ENCODE data around the gene WDR41. TPM values are rescaled to one million over a fixed set of nuclear protein-coding genes. Genes with fewer than 3 reads are reported as not detected.
A peak's percentile ranks its signal among the peaks of the same experiment; 100 is the strongest.
"Not testable (repeated sequence)": the region's sequence is repeated elsewhere in the genome, so short reads cannot be mapped to it uniquely, and the experiment has no call there.

Gene WDR41
- total RNA-seq (2014; rRNA removed; shearing (Covaris generic)): 148 and 171 TPM in 2 replicates

DNA sequence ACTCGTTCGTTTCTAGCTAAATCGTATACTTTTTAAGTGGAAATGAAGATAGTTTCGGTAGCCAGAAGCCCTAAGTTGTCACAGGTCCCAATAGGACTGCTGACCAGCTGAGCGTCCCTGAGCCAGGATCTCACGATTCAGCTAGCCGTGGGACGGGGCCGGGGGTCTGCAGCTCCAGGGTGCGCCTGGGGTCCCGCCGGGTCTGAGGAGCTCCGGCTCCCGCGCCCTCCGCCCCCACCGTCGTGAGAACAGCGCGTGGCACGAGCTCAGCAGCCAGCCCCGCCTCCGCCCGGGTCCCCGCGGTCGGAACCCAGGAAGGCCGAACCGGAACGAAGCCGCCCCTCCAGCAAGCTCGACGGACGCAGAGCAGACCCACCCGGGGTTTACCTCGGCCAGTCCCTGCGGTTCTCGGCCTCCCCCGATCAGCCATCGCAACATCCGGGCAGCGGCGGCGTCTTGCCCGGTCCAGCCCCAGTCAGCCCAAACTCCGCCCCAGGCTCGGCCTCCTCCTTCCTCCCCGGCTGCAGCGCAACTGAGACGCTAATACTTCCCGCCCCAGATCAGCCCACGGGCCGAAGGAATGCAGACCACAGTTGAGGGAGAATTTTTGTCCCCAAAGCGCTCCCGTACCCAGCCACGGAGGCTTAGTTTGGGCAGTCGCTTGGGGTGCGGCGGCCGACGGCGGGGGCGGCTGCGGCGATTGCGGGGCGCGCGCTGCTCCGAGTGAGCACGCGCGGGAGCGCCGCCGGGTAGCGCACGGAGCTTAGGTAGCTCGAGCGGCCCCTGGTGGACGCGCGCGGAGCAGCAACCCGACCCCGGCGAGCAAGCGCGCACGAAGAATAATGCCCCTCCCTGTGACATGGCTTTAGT is at the start of gene WDR41:
Gene WDR41 (minus strand): TSS at position 534 of the 870 bp plus-strand sequence. CDS start 96 bp downstream, at position 438.
- in situ Hi-C loops (cut with HindIII; ENCODE audit: low sequenced_read_pairs): no loop called here
- peak; percentile 84 for DNase-seq (ENCODE audit: low spot score)

GRCh38 chr5:77531297-77531696 is 39.2 kb upstream of the WDR41 start:
- in situ Hi-C loops (cut with HindIII; ENCODE audit: low sequenced_read_pairs): no loop called here

GRCh38 chr5:77518304-77518703 is 26.2 kb upstream of the WDR41 start:
- in situ Hi-C loops (cut with HindIII; ENCODE audit: low sequenced_read_pairs): no loop called here
- peak; percentile 19 for DNase-seq (ENCODE audit: low spot score)

More at GRCh38 chr5:77531297-77531696, 39.2 kb upstream of the WDR41 start:
- no peak for DNase-seq (ENCODE audit: low spot score)

DNA sequence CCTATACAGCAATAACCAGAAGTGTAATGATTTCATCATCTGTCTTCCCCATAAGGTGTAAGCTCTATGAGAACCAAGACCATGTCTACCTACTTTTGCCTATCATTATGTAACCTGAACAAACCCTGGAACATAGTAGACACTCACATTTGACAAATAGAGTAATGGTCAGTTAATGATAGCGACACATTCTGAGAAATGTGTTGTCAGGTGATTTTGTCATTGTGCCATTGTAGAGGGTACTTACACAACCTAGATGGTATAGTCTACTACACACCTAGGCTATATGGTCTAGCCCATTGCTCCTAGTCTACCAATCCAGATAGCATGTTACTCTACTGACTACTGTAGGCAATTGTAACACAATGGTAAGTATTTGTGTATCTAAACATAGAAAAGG is 22.3 kb upstream of the WDR41 start:
- in situ Hi-C loops (cut with HindIII; ENCODE audit: low sequenced_read_pairs): no loop called here
- DNase-seq (ENCODE audit: low spot score): no peak

GRCh38 chr5:77513321-77513720 is 21.2 kb upstream of the WDR41 start:
- DNase-seq (ENCODE audit: low spot score): no peak
- in situ Hi-C loops (cut with HindIII; ENCODE audit: low sequenced_read_pairs): no loop called here

DNA sequence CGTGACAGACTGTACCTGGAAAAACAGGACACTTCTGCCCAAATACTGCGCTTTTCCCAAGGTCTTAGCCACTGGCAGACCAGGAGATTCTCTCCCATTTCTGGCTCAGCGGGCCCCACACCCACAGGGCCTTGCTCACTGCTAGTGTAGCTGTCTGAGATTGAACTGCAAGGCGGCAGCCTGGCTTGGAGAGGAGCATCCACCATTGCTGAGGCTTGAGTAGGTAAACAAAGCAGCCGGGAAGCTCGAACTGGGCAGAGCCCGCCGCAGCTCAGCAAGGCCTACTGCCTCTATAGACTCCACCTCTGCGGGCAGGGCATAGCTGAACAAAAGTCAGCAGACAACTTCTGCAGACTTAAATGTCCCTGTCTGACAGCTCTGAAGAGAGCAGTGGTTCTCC is 9.0 kb upstream of the WDR41 start:
- in situ Hi-C loops (cut with HindIII; ENCODE audit: low sequenced_read_pairs): not testable (repeated sequence)

DNA sequence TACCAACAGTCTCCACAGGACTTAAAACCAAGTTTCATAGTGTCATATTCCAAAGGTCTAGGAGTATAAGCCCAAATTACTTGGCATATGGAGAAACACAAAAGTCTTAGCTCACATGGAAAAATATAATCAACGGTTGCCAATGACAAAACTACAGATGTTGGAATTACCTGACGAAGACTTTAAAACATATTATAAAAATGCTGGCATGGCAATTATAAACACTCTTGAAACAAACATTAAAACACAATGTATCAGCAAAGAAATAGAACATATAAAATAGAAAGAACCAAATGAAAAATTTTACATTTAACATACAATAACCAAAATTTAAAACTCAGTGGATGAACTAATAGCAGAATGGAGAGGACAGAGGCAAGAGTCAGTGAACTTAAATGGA is 7.9 kb upstream of the WDR41 start:
- no peak for DNase-seq (ENCODE audit: low spot score)
- in situ Hi-C loops (cut with HindIII; ENCODE audit: low sequenced_read_pairs): no loop called here

More for the DNA sequence above, 9.0 kb upstream of the WDR41 start:
- DNase-seq (ENCODE audit: low spot score): not testable (repeated sequence)

DNA sequence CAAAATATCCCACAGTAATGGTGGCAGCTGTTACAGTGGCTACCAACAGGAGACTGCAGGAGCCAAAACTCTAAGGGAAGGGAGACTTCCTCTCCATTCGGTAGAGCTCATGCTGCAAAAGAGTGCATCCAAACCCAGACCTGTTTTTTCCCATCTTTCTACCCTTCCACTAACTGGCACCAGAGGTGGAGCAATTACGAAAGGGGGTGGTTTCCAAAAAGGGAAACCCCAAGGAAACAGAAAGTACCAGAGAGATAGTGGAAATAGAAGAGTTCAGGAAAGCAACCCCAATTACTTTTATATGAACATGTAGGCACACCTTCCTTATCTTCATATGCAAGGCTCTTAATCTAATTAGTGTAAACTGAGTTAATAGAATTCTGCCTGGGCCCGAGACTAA is 7.3 kb upstream of the WDR41 start:
- in situ Hi-C loops (cut with HindIII; ENCODE audit: low sequenced_read_pairs): no loop called here
- DNase-seq (ENCODE audit: low spot score): no peak

DNA sequence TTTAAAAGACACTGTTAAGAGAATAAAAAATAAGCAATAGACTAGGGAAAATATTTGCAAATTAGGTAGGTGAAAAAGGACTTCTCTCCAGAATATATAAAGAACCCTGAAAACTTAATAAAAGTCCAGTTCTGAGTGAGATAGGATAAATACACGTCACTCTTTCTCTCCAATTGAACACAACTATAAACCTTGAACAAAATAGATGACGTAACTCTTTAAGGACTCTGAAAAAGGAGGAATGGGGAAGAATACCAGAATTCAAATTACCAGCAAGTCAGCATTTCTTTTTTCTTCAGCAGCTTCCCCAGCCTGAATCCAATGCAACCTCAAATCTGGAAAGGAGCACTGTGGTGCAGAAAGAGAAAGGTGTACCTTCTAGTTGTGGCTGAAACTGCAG is 6.8 kb upstream of the WDR41 start:
- in situ Hi-C loops (cut with HindIII; ENCODE audit: low sequenced_read_pairs): no loop called here
- no peak for DNase-seq (ENCODE audit: low spot score)

- in situ Hi-C loops (cut with HindIII; ENCODE audit: low sequenced_read_pairs): no loop called here
- DNase-seq (ENCODE audit: low spot score): no peak
Observed at GRCh38 chr5:77494935-77495334, 2.8 kb upstream of the WDR41 start.

GRCh38 chr5:77492653-77493000 is 511 bp upstream of the WDR41 start:
- in situ Hi-C loops (cut with HindIII; ENCODE audit: low sequenced_read_pairs): no loop called here
- no peak for DNase-seq (ENCODE audit: low spot score)

- peak; percentile 5 for DNase-seq (ENCODE audit: low spot score)
Observed at GRCh38 chr5:77490741-77491344, 1.3 kb downstream of the WDR41 start.

GRCh38 chr5:77486344-77486962 is 5.7 kb downstream of the WDR41 start:
- DNase-seq (ENCODE audit: low spot score): no peak
- in situ Hi-C loops (cut with HindIII; ENCODE audit: low sequenced_read_pairs): no loop called here

More at GRCh38 chr5:77490741-77491344, 1.3 kb downstream of the WDR41 start:
- in situ Hi-C loops (cut with HindIII; ENCODE audit: low sequenced_read_pairs): not testable (repeated sequence)

GRCh38 chr5:77483682-77484081 is 8.4 kb downstream of the WDR41 start:
- no peak for DNase-seq (ENCODE audit: low spot score)
- in situ Hi-C loops (cut with HindIII; ENCODE audit: low sequenced_read_pairs): no loop called here

DNA sequence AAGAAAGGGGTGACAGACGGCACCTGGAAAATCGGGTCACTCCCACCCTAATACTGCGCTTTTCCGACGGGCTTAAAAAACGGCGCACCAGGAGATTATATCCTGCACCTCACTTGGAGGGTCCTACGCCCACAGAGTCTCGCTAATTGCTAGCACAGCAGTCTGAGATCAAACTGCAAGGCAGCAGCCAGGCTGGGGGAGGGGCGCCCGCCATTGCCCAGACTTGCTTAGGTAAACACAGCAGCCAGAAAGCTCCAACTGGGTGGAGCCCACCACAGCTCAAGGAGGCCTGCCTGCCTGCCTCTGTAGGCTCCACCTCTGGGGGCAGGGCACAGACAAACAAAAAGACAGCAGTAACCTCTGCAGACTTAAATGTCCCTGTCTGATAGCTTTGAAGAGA is 17.1 kb downstream of the WDR41 start:
- in situ Hi-C loops (cut with HindIII; ENCODE audit: low sequenced_read_pairs); DNase-seq (ENCODE audit: low spot score): not testable (repeated sequence)

GRCh38 chr5:77468875-77469274 is 23.2 kb downstream of the WDR41 start:
- DNase-seq (ENCODE audit: low spot score); in situ Hi-C loops (cut with HindIII; ENCODE audit: low sequenced_read_pairs): not testable (repeated sequence)

DNA sequence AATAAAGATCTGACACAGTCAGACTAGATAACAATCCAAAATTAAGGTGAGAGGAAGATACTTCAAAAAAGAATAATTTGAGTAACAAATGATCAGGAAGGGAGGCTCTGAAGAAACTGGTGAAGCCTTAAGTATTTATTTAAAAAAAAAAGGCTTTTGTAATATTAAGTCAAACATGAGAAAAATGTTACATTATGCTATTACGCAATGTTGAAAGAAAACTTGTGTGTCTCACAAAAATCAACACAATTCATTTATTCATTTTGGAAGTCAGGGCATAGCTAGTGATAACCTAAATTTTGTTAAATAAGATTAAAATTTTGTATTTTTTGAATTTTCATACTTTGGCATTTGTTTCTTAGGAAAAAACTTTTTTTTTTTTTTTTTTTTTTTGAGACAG is 28.2 kb downstream of the WDR41 start:
- in situ Hi-C loops (cut with HindIII; ENCODE audit: low sequenced_read_pairs): no loop called here
- no peak for DNase-seq (ENCODE audit: low spot score)

DNA sequence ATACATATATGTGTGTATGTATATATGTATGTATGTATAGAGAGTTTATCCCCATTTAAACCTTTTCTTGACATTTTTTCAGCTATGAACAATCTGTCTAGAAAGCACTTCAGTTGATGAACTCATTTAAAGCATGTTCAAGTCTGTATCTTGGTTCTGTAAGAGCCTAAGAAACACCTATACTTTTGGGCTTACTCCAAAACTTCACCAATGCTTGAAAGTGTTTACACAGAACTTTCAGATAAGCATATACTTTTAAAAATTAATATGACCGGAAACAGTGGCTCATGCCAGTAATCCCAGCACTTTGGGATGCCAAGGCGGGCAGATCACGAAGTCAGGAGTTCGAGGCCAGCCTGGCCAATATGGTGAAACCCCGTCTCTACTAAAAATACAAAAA is 30.8 kb downstream of the WDR41 start:
- no peak for DNase-seq (ENCODE audit: low spot score)
- in situ Hi-C loops (cut with HindIII; ENCODE audit: low sequenced_read_pairs): no loop called here

GRCh38 chr5:77454123-77454522 is 38.0 kb downstream of the WDR41 start:
- in situ Hi-C loops (cut with HindIII; ENCODE audit: low sequenced_read_pairs): no loop called here

GRCh38 chr5:77452351-77452750 is 39.8 kb downstream of the WDR41 start:
- DNase-seq (ENCODE audit: low spot score): no peak
- in situ Hi-C loops (cut with HindIII; ENCODE audit: low sequenced_read_pairs): no loop called here

More at GRCh38 chr5:77454123-77454522, 38.0 kb downstream of the WDR41 start:
- DNase-seq (ENCODE audit: low spot score): no peak

Measured in G401 (cell line).